GM23248 (cell line): ENCODE measurements around the gene PAX7.

ENCODE experiments used
- EZH2 ChIP-seq: fragments of 200-600 bp; sonication (generic); IDR thresholded peaks from 2 replicates; pipeline ENCODE4 v1.6.1; 2018; ENCODE audit warnings: antibody characterized with exemption, mild to moderate bottlenecking; ENCODE audit not compliant: insufficient read depth, poor library complexity, severe bottlenecking
- EZH2phosphoT487 ChIP-seq: fragments of 200-600 bp; sonication (generic); IDR thresholded peaks from 2 replicates; pipeline ENCODE4 v1.6.1; 2018; ENCODE audit warnings: antibody characterized with exemption, moderate library complexity, mild to moderate bottlenecking, low read depth; ENCODE audit not compliant: insufficient read depth

GRCh38 chr1:18746981-18747380 is 116.3 kb downstream of the PAX7 start:
- TF ChIP-seq EZH2 = no peak
- TF ChIP-seq EZH2phosphoT487 = no peak
